WERI-Rb-1 (cell line): ENCODE results near the gene LPCAT3.

Experiments
- DNase-seq: peaks from one replicate; pipeline ENCODE4 v3.0.0-alpha.2; 2020
- H3K27ac ChIP-seq: fragments of 250-450 bp; sonication (Bioruptor Pico); 2 replicates; pipeline ENCODE4 v1.5.1; 2020; ENCODE audit warnings: mild to moderate bottlenecking, moderate library complexity
- H3K27me3 ChIP-seq: fragments of 250-450 bp; sonication (Bioruptor Pico); 2 replicates; pipeline ENCODE4 v1.5.1; 2021; ENCODE audit warnings: mild to moderate bottlenecking, low read depth, moderate library complexity; ENCODE audit not compliant: insufficient read depth, severe bottlenecking
- H3K36me3 ChIP-seq: fragments of 250-450 bp; sonication (Bioruptor Pico); 2 replicates; pipeline ENCODE4 v1.5.1; 2020; ENCODE audit warnings: mild to moderate bottlenecking, moderate library complexity
- H3K4me3 ChIP-seq: 2 replicates; pipeline ENCODE4 v1.5.1; 2011; ENCODE audit warnings: low read depth, mild to moderate bottlenecking, control low read depth, low read length
- H3K9me3 ChIP-seq: fragments of 250-450 bp; sonication (Bioruptor Pico); 2 replicates; pipeline ENCODE4 v1.5.1; 2021; ENCODE audit warnings: mild to moderate bottlenecking, moderate library complexity; ENCODE audit not compliant: severe bottlenecking
- CTCF ChIP-seq: IDR thresholded peaks from 2 replicates; pipeline ENCODE4 v1.5.1; 2011; ENCODE audit warnings: low read depth, mild to moderate bottlenecking, control low read depth, inconsistent platforms, low read length

The LPCAT3 gene

GRCh38 chr12:6954316-6955107 is 63.8 kb downstream of the LPCAT3 start:
- Histone ChIP-seq H3K27ac (no peak overlapping the region), H3K4me3 (no peak overlapping the region)

GRCh38 chr12:6953442-6954315 is 64.6 kb downstream of the LPCAT3 start:
- no peak for TF ChIP-seq CTCF
- Histone ChIP-seq H3K4me3 (no peak overlapping the region), H3K27ac (no peak overlapping the region), H3K27me3 (no peaks in the 10 kb centered on the region), H3K9me3 (no peaks in the 10 kb centered on the region), H3K36me3 (no peaks in the 10 kb centered on the region)
- DNase-seq: no peak

More at GRCh38 chr12:6954316-6955107, 63.8 kb downstream of the LPCAT3 start:
- Histone ChIP-seq H3K9me3 (no peaks in the 10 kb centered on the region), H3K27me3 (no peaks in the 10 kb centered on the region), H3K36me3 (no peaks in the 10 kb centered on the region)
- DNase-seq: no peak
- no peak for TF ChIP-seq CTCF

GRCh38 chr12:6952863-6953441 is 65.3 kb downstream of the LPCAT3 start:
- no peaks in the 10 kb centered on the region for H3K36me3 ChIP-seq
- H3K9me3 ChIP-seq: no peaks in the 10 kb centered on the region
- H3K27me3 ChIP-seq: no peaks in the 10 kb centered on the region
- no peak for TF ChIP-seq CTCF
- H3K27ac ChIP-seq: no peak overlapping the region
- H3K4me3 ChIP-seq: no peak overlapping the region
- DNase-seq: no peak

- H3K4me3 ChIP-seq: no peak overlapping the region
- H3K27me3 ChIP-seq: no peaks in the 10 kb centered on the region
- H3K9me3 ChIP-seq: no peaks in the 10 kb centered on the region
- no peak for TF ChIP-seq CTCF
- no peak for DNase-seq
- no peaks in the 10 kb centered on the region for H3K36me3 ChIP-seq
- no peak overlapping the region for H3K27ac ChIP-seq
Measured at GRCh38 chr12:6952121-6952862, 66.0 kb downstream of the LPCAT3 start.

- Histone ChIP-seq H3K27ac (no peak overlapping the region), H3K9me3 (no peaks in the 10 kb centered on the region), H3K4me3 (no peak overlapping the region), H3K27me3 (no peaks in the 10 kb centered on the region), H3K36me3 (no peaks in the 10 kb centered on the region; the same call in 1 of the 2 replicates)
- no peak for DNase-seq
- TF ChIP-seq CTCF: no peak
Measured at GRCh38 chr12:6951551-6952120, 66.6 kb downstream of the LPCAT3 start.
